ENCODE data around the gene ZNF552.
"Not testable (repeated sequence)": the region's sequence is repeated elsewhere in the genome, so short reads cannot be mapped to it uniquely, and the experiment has no call there.

GRCh38 chr19:57821501-57821900 lies 6.8 kb upstream of the ZNF552 start:
- TF ChIP-seq CTCF, POLR2A (IDR thresholded peaks at IDR 0.05): not testable (repeated sequence)
